Stimulated activated CD8-positive, alpha-beta memory T cell treated with anti-CD3 and anti-CD28 coated beads, Interleukin-12 subunit alpha, Interleukin-12 subunit beta, amount 100 ng/mL, for 24 hours (primary cell): ENCODE data around the gene SEMA3F.

Source experiments
- DNase-seq: peaks from one replicate; pipeline ENCODE4 v3.0.0-alpha.2; 2020; ENCODE audit errors: extremely low read depth

The SEMA3F gene

GRCh38 chr3:50155891-50156290 lies 767 bp downstream of the SEMA3F start:
- DNase-seq, result no peak

- DNase-seq, result no peak
Observed at GRCh38 chr3:50156549-50157493, 1.7 kb downstream of the SEMA3F start.

- DNase-seq, result no peak
Observed at GRCh38 chr3:50157827-50158529, 2.9 kb downstream of the SEMA3F start.

GRCh38 chr3:50158530-50159146 lies 3.5 kb downstream of the SEMA3F start:
- no peak for DNase-seq

- no peak for DNase-seq
Observed at GRCh38 chr3:50160561-50160983, 5.4 kb downstream of the SEMA3F start.

- no peak for DNase-seq
Observed at GRCh38 chr3:50161320-50161719, 6.2 kb downstream of the SEMA3F start.

- no peak for DNase-seq
Observed at GRCh38 chr3:50162034-50162883, 7.1 kb downstream of the SEMA3F start.

- no peak for DNase-seq
Observed at GRCh38 chr3:50163572-50164455, 8.7 kb downstream of the SEMA3F start.

- no peak for DNase-seq
Observed at GRCh38 chr3:50164481-50164880, 9.4 kb downstream of the SEMA3F start.

- DNase-seq, result no peak
Observed at GRCh38 chr3:50164984-50165909, 10.1 kb downstream of the SEMA3F start.

- no peak for DNase-seq
Observed at GRCh38 chr3:50165910-50166538, 10.9 kb downstream of the SEMA3F start.

GRCh38 chr3:50166620-50167019 lies 11.5 kb downstream of the SEMA3F start:
- no peak for DNase-seq

- no peak for DNase-seq
Observed at GRCh38 chr3:50167069-50167840, 12.1 kb downstream of the SEMA3F start.

- no peak for DNase-seq
Observed at GRCh38 chr3:50167841-50168209, 12.7 kb downstream of the SEMA3F start.

GRCh38 chr3:50168388-50168787 lies 13.3 kb downstream of the SEMA3F start:
- no peak for DNase-seq

- no peak for DNase-seq
Observed at GRCh38 chr3:50168791-50169190, 13.7 kb downstream of the SEMA3F start.

- no peak for DNase-seq
Observed at GRCh38 chr3:50169232-50169832, 14.2 kb downstream of the SEMA3F start.

- DNase-seq, result no peak
Observed at GRCh38 chr3:50169858-50170257, 14.7 kb downstream of the SEMA3F start.
